H1 (cell line): ENCODE data around the gene ELMO1. TPM values are rescaled to one million over a fixed set of nuclear protein-coding genes. Genes with fewer than 3 reads are reported as not detected.

ENCODE experiments used
- KDM5A ChIP-seq: fragments of 200-600 bp; IDR thresholded peaks from 2 replicates; pipeline ENCODE4 v1.7.1; 2012; ENCODE audit warnings: mild to moderate bottlenecking, low read length, inconsistent platforms, mixed read lengths
- POLR2AphosphoS5 ChIP-seq: IDR thresholded peaks from 2 replicates; pipeline ENCODE4 v1.6.1; 2011; ENCODE audit warnings: low read depth, low read length
- RFX5 ChIP-seq: IDR thresholded peaks from 2 replicates; pipeline ENCODE4 v1.6.1; 2011; ENCODE audit warnings: low read depth, low read length, improper control_type of control experiment, borderline replicate concordance
- SP4 ChIP-seq: IDR thresholded peaks from 2 replicates; pipeline ENCODE4 v1.6.1; 2012; ENCODE audit warnings: low read length, inconsistent platforms
- polyA plus RNA-seq, 7 experiments: library from polyadenylated mRNA; depleted of rRNA in 3 of 7; stranded (reverse) in 5 of 7; unstranded in 2 of 7; fragments of >200 nt in 5 of 7; fragments of 200-250 nt in 2 of 7; gene quantifications; 1 replicate in 5 of 7; 2 replicates in 1 of 7; 4 replicates in 1 of 7; pipeline versions ENCODE4 v1.2.1 to v1.2.3, GENCODE V29; 2011 to 2013; ENCODE audit warnings: missing spikeins in 2 of 7, mixed read lengths in 2 of 7
- total RNA-seq: library from RNA; stranded (reverse); fragmentation: NEBNext Ultra II Directional; extraction: Animal tissue kit (Norgen Biotek cat#: 25700); gene quantifications from 2 replicates; pipeline ENCODE4 v1.2.1, GENCODE V29; 2021

The ELMO1 gene
- total and polyA plus RNA-seq, 2 of the 8 experiments (the other 6 are each of a cell fraction or from before 2014, with no cell fraction given) = 18.4 to 21.0 TPM

DNA sequence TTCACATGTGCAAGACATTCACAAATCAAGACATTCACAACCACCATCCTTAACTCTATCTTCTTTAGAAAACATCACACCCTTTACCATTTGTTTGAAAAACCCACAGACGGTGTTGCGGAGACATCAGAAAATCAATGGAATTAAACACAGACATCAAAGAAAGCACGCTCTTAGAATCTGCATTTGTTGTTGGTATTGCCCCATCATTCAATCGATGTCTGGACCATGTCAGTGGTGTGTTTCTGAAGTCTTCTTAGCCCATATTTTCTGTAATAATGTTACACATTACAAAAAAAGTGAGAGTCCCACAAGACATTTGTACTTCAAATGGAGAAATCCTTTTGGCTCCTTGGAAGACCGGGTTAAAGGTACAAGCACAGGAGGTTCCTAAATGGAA lies 550.5 kb downstream of the ELMO1 start (continued):
- TF ChIP-seq POLR2AphosphoS5 (no peak), SP4 (no peak), KDM5A (no peak), RFX5 (no peak)
